Bronchial epithelial cell (primary cell): ENCODE data around the gene GLIS1. TPM values are rescaled to one million over a fixed set of nuclear protein-coding genes. Genes with fewer than 3 reads are reported as not detected.

ENCODE experiments used
- DNase-seq: peaks from one replicate; pipeline ENCODE4 v3.0.0-alpha.2; 2010; ENCODE audit warnings: low read depth
- FAIRE-seq: peaks from 2 replicates; lab custom pipeline; 2011; peaks lifted over from hg19 to GRCh38; lab: Jason Lieb, UNC
- H3K27me3 ChIP-seq: 2 replicates; pipeline ENCODE4 v1.5.1; 2011; ENCODE audit warnings: low read length; ENCODE audit not compliant: control insufficient read depth, insufficient read depth
- H3K36me3 ChIP-seq: 2 replicates; pipeline ENCODE4 v1.5.1; 2011; ENCODE audit warnings: low read length; ENCODE audit not compliant: control insufficient read depth, insufficient read depth
- H3K4me3 ChIP-seq: 2 replicates; pipeline ENCODE4 v1.5.1; 2011; ENCODE audit warnings: mild to moderate bottlenecking, low read depth, low read length, control low read depth
- CTCF ChIP-seq: IDR thresholded peaks from 2 replicates; pipeline ENCODE4 v1.5.1; 2011; ENCODE audit warnings: mild to moderate bottlenecking, moderate library complexity, low read length, control low read depth, inconsistent platforms; ENCODE audit not compliant: insufficient read depth, severe bottlenecking
- total RNA-seq: library from RNA; depleted of rRNA; stranded (reverse); fragments of >200 nt; gene quantifications from 2 replicates; pipeline ENCODE4 v1.2.1, GENCODE V29; 2014

Gene GLIS1
- total RNA-seq, 1 donor from 2014 or later: under 0.01 TPM

GRCh38 chr1:53665996-53666395 lies 73.0 kb downstream of the GLIS1 start:
- Histone ChIP-seq H3K27me3 (no peaks in the 10 kb centered on the region), H3K4me3 (no peak overlapping the region), H3K36me3 (no peaks in the 10 kb centered on the region)
- TF ChIP-seq CTCF: no peak
- DNase-seq (no peak), FAIRE-seq (peak; percentile 72)

GRCh38 chr1:53663529-53664300 lies 75.2 kb downstream of the GLIS1 start:
- H3K27me3 ChIP-seq: no peaks in the 10 kb centered on the region
- TF ChIP-seq CTCF: no peak
- H3K4me3 ChIP-seq: no peak overlapping the region
- DNase-seq (no peak), FAIRE-seq (peak; percentile 18)
- no peaks in the 10 kb centered on the region for H3K36me3 ChIP-seq

- TF ChIP-seq CTCF: no peak
- FAIRE-seq: no peak
- H3K27me3 ChIP-seq: no peaks in the 10 kb centered on the region
- no peak for DNase-seq
- H3K36me3 ChIP-seq: no peaks in the 10 kb centered on the region
- no peak overlapping the region for H3K4me3 ChIP-seq
These were observed 76.0 kb downstream of the GLIS1 start for GRCh38 chr1:53662951-53663350.

- DNase-seq: no peak
- Histone ChIP-seq H3K27me3 (no peaks in the 10 kb centered on the region), H3K4me3 (no peak overlapping the region), H3K36me3 (no peaks in the 10 kb centered on the region)
- TF ChIP-seq CTCF: no peak
- no peak for FAIRE-seq
These were observed 76.8 kb downstream of the GLIS1 start for GRCh38 chr1:53662169-53662568.

GRCh38 chr1:53661496-53661895 lies 77.5 kb downstream of the GLIS1 start:
- Histone ChIP-seq H3K36me3 (no peaks in the 10 kb centered on the region), H3K4me3 (no peak overlapping the region), H3K27me3 (peaks cover 1% of the 10 kb centered on the region)
- DNase-seq (no peak), FAIRE-seq (peak; percentile 81)
- TF ChIP-seq CTCF: no peak

GRCh38 chr1:53660666-53661065 lies 78.3 kb downstream of the GLIS1 start:
- Histone ChIP-seq H3K4me3 (no peak overlapping the region), H3K27me3 (peaks cover 1% of the 10 kb centered on the region), H3K36me3 (no peaks in the 10 kb centered on the region)
- TF ChIP-seq CTCF: no peak
- DNase-seq (no peak), FAIRE-seq (no peak)
